GM12864 (cell line): ENCODE results near the gene LMX1A.

ENCODE experiments used
- DNase-seq: peaks from one replicate; pipeline ENCODE4 v3.0.0-alpha.2; 2011; ENCODE audit warnings: low read depth
- H3K4me3 ChIP-seq: 2 replicates; pipeline ENCODE4 v1.5.1; 2011; ENCODE audit warnings: mild to moderate bottlenecking, low read depth, low read length, control low read depth
- CTCF ChIP-seq: IDR thresholded peaks from 2 replicates; pipeline ENCODE4 v1.5.1; 2011; ENCODE audit warnings: low read depth, mild to moderate bottlenecking, moderate library complexity, low read length, control low read depth, inconsistent platforms; ENCODE audit errors: missing control alignments

The LMX1A gene

GRCh38 chr1:165392634-165393571 lies 36.4 kb upstream of the LMX1A start:
- H3K4me3 ChIP-seq, result no peak overlapping the region
- DNase-seq, result peak; percentile 72
- TF ChIP-seq CTCF, result peak; percentile 88

GRCh38 chr1:165389609-165390008 lies 33.1 kb upstream of the LMX1A start:
- TF ChIP-seq CTCF, result no peak
- no peak for DNase-seq
- no peak overlapping the region for H3K4me3 ChIP-seq

DNA sequence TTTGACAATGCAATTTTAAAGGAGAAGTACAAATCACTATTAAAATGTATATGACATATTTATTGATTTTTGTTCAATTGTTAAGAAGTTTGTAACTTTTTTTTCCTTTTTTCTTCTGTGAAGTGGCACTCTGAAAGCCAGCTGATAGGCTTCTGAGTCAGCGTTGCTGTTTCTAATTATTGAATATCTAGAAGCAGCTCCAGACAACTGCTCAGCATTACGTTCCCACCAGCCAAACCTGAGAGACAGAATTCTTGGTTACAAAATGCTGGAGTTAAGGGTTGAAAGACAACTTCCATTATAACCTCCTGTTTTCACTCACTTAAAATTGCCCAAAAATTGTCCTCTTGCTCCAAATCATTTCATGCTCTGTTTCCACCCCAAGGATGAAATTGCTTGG lies 31.4 kb upstream of the LMX1A start:
- no peak for TF ChIP-seq CTCF
- no peak overlapping the region for H3K4me3 ChIP-seq
- no peak for DNase-seq

DNA sequence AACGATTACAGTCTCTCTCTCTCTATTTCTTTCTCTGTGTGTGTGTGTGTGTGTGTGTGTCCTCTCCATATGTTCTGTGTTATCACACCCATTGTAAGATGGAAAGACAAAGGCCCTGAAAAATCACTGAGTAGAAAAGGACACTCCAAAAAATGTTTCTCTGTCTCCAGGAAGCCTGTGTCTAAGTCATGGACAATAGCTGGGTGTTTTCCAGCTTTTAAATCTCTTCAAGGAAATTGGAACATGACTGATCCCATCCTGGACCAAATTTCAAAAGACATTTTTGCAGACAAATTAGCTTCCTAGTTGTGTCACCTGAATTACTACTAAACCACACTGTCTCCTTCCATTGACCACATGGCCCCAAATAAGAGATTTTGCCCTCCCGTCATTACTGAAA lies 31.0 kb upstream of the LMX1A start:
- H3K4me3 ChIP-seq, result no peak overlapping the region
- no peak for DNase-seq
- no peak for TF ChIP-seq CTCF

GRCh38 chr1:165383599-165384405 lies 27.3 kb upstream of the LMX1A start:
- TF ChIP-seq CTCF, result no peak
- DNase-seq, result no peak
- H3K4me3 ChIP-seq, result no peak overlapping the region

GRCh38 chr1:165383067-165383466 lies 26.6 kb upstream of the LMX1A start:
- no peak for TF ChIP-seq CTCF
- DNase-seq, result no peak
- H3K4me3 ChIP-seq, result no peak overlapping the region
